SK-N-SH (cell line): ENCODE results near the gene CCDC102B.

Experiments used
- POLR2AphosphoS5 ChIP-seq: IDR thresholded peaks from 2 replicates; pipeline ENCODE4 v1.6.1; 2012; ENCODE audit warnings: low read depth, low read length
- RCOR1 ChIP-seq: fragments of 150-350 bp; IDR thresholded peaks from 2 replicates; pipeline ENCODE4 v1.6.1; 2017; ENCODE audit warnings: antibody characterized with exemption, low read length
- TCF12 ChIP-seq: IDR thresholded peaks from 2 replicates; pipeline ENCODE4 v1.4.0; 2012
- USF2 ChIP-seq: fragments of 150-350 bp; IDR thresholded peaks from 2 replicates; pipeline ENCODE4 v1.6.1; 2017; ENCODE audit warnings: antibody characterized with exemption, low read length, low read depth, borderline replicate concordance
- ZBTB33 ChIP-seq: IDR thresholded peaks from 2 replicates; pipeline ENCODE4 v1.4.0; 2012; ENCODE audit warnings: low read depth, borderline replicate concordance
- TF ChIP-seq, protein P1 (sequence below): fragments of 200-600 bp; sonication (generic); IDR thresholded peaks from 2 replicates; pipeline ENCODE4 v1.6.1; 2017; ENCODE audit warnings: antibody characterized with exemption, mild to moderate bottlenecking, moderate library complexity
- TF ChIP-seq, protein P2 (sequence below): IDR thresholded peaks from 2 replicates; pipeline ENCODE4 v1.4.0; 2012; ENCODE audit warnings: low read depth

DNA sequence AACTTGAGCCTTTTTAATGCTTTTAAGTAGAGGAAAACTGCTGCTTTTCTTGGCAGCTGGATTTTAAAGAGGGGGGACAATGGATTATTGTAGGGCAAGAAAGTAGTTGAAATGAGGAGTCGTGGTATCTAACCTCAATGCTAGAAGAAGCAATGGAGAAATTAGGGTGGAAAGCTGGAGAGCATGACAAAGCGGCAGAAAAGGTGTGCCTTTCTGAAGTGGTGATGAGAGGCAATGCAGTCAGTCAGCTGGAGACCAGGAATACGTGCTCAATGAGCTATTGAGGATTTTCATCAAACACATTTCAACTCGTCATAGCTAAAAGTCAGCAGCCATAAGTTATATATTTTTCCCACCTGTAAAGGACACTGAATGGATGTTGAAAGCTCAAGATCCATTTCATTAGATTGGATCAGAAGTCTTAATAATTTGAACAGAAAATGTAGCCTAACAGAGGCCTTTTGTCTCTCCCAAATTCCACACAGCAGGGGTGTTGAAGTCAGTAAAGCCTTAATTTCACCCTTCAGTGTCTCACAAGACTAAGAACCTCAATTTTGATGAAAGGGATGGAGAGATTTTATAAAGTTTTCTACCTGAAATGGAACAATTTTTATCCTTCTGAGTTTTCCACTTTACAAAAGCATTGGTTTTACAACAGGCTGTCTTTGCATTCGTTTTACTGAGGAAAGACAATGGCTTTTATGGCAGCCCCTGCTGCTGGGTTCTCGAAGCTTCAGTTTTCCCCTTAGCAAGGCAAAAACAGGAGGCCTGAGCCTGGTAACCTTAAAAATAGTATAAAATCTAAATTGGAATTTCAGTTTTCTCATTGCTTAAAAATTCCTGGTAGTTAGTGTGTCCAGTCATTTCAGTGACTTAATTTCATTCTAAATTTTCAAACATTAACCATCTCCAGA lies 131.1 kb downstream of the CCDC102B start:
- no peak for TF ChIP-seq TCF12
- TF ChIP-seq, protein P1, sequence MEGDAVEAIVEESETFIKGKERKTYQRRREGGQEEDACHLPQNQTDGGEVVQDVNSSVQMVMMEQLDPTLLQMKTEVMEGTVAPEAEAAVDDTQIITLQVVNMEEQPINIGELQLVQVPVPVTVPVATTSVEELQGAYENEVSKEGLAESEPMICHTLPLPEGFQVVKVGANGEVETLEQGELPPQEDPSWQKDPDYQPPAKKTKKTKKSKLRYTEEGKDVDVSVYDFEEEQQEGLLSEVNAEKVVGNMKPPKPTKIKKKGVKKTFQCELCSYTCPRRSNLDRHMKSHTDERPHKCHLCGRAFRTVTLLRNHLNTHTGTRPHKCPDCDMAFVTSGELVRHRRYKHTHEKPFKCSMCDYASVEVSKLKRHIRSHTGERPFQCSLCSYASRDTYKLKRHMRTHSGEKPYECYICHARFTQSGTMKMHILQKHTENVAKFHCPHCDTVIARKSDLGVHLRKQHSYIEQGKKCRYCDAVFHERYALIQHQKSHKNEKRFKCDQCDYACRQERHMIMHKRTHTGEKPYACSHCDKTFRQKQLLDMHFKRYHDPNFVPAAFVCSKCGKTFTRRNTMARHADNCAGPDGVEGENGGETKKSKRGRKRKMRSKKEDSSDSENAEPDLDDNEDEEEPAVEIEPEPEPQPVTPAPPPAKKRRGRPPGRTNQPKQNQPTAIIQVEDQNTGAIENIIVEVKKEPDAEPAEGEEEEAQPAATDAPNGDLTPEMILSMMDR: no peak
- TF ChIP-seq, protein P2, sequence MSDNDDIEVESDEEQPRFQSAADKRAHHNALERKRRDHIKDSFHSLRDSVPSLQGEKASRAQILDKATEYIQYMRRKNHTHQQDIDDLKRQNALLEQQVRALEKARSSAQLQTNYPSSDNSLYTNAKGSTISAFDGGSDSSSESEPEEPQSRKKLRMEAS: no peak
- no peak for TF ChIP-seq ZBTB33
- TF ChIP-seq POLR2AphosphoS5: no peak
- no peak for TF ChIP-seq USF2
- no peak for TF ChIP-seq RCOR1
